Measurements from ENCODE around the gene HMGB4. TPM values are rescaled to one million over a fixed set of nuclear protein-coding genes. Genes with fewer than 3 reads are reported as not detected.

Gene HMGB4
- polyA plus RNA-seq, 1 of the 3 experiments (the other 2 are of a cell fraction): not detected

GRCh38 chr1:33837635-33838034 is 26.2 kb upstream of the HMGB4 start:
- Histone ChIP-seq H3K27me3 (ENCODE audit: insufficient read depth) (no peaks in the 10 kb centered on the region), H3K4me1 (ENCODE audit: control insufficient read depth in 1 of 2, insufficient read depth in 2 of 2, low read depth in 1 of 2, low read length in 1 of 2) (no peaks in the 10 kb centered on the region), H3K9me2 (no peaks in the 10 kb centered on the region), H3K36me3 (replicated peaks in 1 of 2; ENCODE audit: control insufficient read depth in 1 of 2, insufficient read depth in 2 of 2, low read length in 1 of 2) (no peaks in the 10 kb centered on the region), H3K4me2 (no peak overlapping the region), H3K9me3 (no peaks in the 10 kb centered on the region), H4K20me1 (ENCODE audit: insufficient read depth) (no peaks in the 10 kb centered on the region), H3F3A (replicated peaks; ENCODE audit: insufficient read depth) (no peaks in the 10 kb centered on the region), H3K79me2 (ENCODE audit: insufficient read depth) (no peaks in the 10 kb centered on the region), H3K9ac (no peak overlapping the region), H2AFZ (ENCODE audit: low read depth) (no peak overlapping the region), H3K27ac (ENCODE audit: low read depth in 2 of 2, low read length in 1 of 2) (no peak overlapping the region), H3K4me3 (ENCODE audit: low read depth in 2 of 2, low read length in 1 of 2) (no peak overlapping the region)
- 49% methylated on average over 3 of the region's 3 CpGs for WGBS (ENCODE audit: low lambda C conversion rate)
- CTCF ChIA-PET: interaction anchor here (1.1 kb wide), 1 partner anchor 14 kb away, joined by 3 read pairs; no protein-coding TSS in a partner anchor
- TF ChIP-seq FOXJ3 (CRISPR knock-in tag; IDR thresholded peaks at IDR 0.05): no peak
- TF ChIP-seq RCOR1 (IDR thresholded peaks at IDR 0.05; ENCODE audit: low read length): no peak
- TF ChIP-seq TAF1 (IDR thresholded peaks at IDR 0.05; ENCODE audit: borderline replicate concordance, low read depth, low read length): no peak
- no peak for TF ChIP-seq NFIC (IDR thresholded peaks at IDR 0.05; ENCODE audit: borderline replicate concordance)
- TF ChIP-seq SMC3 (IDR thresholded peaks at IDR 0.05; ENCODE audit: low read depth, low read length): no peak
- DNase-seq: no peak
- POLR2A ChIA-PET: no interaction called here

DNA sequence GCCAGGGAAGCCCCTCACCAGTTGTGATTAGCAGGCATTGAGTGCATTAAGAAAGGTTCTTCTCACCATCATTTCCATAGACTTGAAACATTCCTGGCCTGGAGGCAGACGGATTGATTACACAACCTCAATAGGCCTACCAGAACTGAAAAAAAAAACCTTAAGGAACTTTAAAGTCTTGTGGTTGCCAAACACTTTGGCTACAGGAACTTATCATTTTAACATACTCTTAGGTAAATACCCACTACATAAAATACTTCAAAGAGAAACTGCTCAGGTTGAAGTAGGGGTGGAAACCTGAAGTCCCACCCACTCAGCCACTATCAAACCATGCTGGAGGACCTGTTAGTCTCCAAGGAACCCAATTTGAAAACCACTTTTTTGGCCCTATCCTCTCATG is 22.4 kb upstream of the HMGB4 start:
- no peaks in the 10 kb centered on the region for H3K9me3 ChIP-seq
- TF ChIP-seq JUND (IDR thresholded peaks at IDR 0.05): no peak
- no peak for TF ChIP-seq ZBTB33 (IDR thresholded peaks at IDR 0.05; ENCODE audit: borderline replicate concordance, low read depth)
- no peak for TF ChIP-seq RAD21 (IDR thresholded peaks at IDR 0.05; ENCODE audit: low read length)
- no peak for TF ChIP-seq POLR2AphosphoS5 (IDR thresholded peaks at IDR 0.05; ENCODE audit: low read depth, low read length)
- H3K79me2 ChIP-seq (ENCODE audit: insufficient read depth): no peaks in the 10 kb centered on the region
- DNase-seq: no peak
- no peak overlapping the region for H3K27ac ChIP-seq (ENCODE audit: low read depth in 2 of 2, low read length in 1 of 2)
- ChIA-PET CTCF (interaction anchor here (1.2 to 1.3 kb wide), 2 partner anchors 106 to 322 kb away, joined by 4 read pairs; no protein-coding TSS in a partner anchor), POLR2A (no interaction called here)
- no peak overlapping the region for H3K9ac ChIP-seq
- 17% methylated on average over 1 of the region's 1 CpG for WGBS (ENCODE audit: low lambda C conversion rate)
- no peaks in the 10 kb centered on the region for H3K36me3 ChIP-seq (replicated peaks in 1 of 2; ENCODE audit: control insufficient read depth in 1 of 2, insufficient read depth in 2 of 2, low read length in 1 of 2)
- H3K9me2 ChIP-seq: no peaks in the 10 kb centered on the region
- H3K4me3 ChIP-seq (ENCODE audit: low read depth in 2 of 2, low read length in 1 of 2): no peak overlapping the region
- no peak overlapping the region for H2AFZ ChIP-seq (ENCODE audit: low read depth)
- H3K4me2 ChIP-seq: no peak overlapping the region
- peaks cover 0 to 9% of the 10 kb centered on the region in 2 experiments; a peak in 1 of 4 replicates for H3K4me1 ChIP-seq (ENCODE audit: control insufficient read depth in 1 of 2, insufficient read depth in 2 of 2, low read depth in 1 of 2, low read length in 1 of 2)
- H3K27me3 ChIP-seq (ENCODE audit: insufficient read depth): no peaks in the 10 kb centered on the region
- no peaks in the 10 kb centered on the region for H3F3A ChIP-seq (replicated peaks; ENCODE audit: insufficient read depth)
- H4K20me1 ChIP-seq (ENCODE audit: insufficient read depth): no peaks in the 10 kb centered on the region

DNA sequence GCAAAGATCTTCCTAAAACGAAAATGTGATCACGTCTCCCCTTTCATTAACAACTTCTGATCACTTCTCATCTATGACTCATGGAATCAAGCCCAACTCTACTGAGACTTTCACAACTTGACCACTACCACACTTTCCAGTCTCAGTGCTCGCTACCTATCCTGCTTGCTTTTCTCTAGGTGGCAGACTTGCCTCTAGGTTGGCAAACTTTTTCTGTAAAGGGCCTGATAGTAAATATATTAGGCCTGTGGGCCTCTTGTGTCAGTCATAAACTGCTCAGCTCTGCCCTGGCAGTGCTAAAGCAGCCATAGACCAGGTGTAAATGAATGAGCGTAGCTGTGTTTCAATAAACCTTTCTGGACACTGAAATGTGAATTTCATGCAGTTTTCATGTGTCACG is 21.5 kb upstream of the HMGB4 start:
- Histone ChIP-seq H3K9ac (no peak overlapping the region), H3F3A (replicated peaks; ENCODE audit: insufficient read depth) (no peaks in the 10 kb centered on the region), H3K9me3 (no peaks in the 10 kb centered on the region), H2AFZ (ENCODE audit: low read depth) (no peak overlapping the region), H3K27ac (ENCODE audit: low read depth in 2 of 2, low read length in 1 of 2) (no peak overlapping the region), H3K36me3 (replicated peaks in 1 of 2; ENCODE audit: control insufficient read depth in 1 of 2, insufficient read depth in 2 of 2, low read length in 1 of 2) (no peaks in the 10 kb centered on the region), H3K79me2 (ENCODE audit: insufficient read depth) (no peaks in the 10 kb centered on the region), H3K4me1 (ENCODE audit: control insufficient read depth in 1 of 2, insufficient read depth in 2 of 2, low read depth in 1 of 2, low read length in 1 of 2) (peaks cover 0 to 9% of the 10 kb centered on the region in 2 experiments; a peak in 1 of 4 replicates), H3K27me3 (ENCODE audit: insufficient read depth) (no peaks in the 10 kb centered on the region), H3K9me2 (no peaks in the 10 kb centered on the region), H4K20me1 (ENCODE audit: insufficient read depth) (no peaks in the 10 kb centered on the region), H3K4me2 (no peak overlapping the region), H3K4me3 (ENCODE audit: low read depth in 2 of 2, low read length in 1 of 2) (no peak overlapping the region)
- POLR2A ChIA-PET: no interaction called here
- 31% methylated on average over 5 of the region's 5 CpGs for WGBS (ENCODE audit: low lambda C conversion rate)
- CTCF ChIA-PET: interaction anchor here (1.2 to 1.3 kb wide), 2 partner anchors 106 to 321 kb away, joined by 4 read pairs; no protein-coding TSS in a partner anchor
- no peak for DNase-seq
- TF ChIP-seq POLR2AphosphoS5 (IDR thresholded peaks at IDR 0.05; ENCODE audit: low read depth, low read length) (no peak), RAD21 (IDR thresholded peaks at IDR 0.05; ENCODE audit: low read length) (peak; percentile 31; the same call in 1 of the 2 replicates), SMC3 (IDR thresholded peaks at IDR 0.05; ENCODE audit: low read depth, low read length) (no peak)
- TF ChIP-seq, protein P1, sequence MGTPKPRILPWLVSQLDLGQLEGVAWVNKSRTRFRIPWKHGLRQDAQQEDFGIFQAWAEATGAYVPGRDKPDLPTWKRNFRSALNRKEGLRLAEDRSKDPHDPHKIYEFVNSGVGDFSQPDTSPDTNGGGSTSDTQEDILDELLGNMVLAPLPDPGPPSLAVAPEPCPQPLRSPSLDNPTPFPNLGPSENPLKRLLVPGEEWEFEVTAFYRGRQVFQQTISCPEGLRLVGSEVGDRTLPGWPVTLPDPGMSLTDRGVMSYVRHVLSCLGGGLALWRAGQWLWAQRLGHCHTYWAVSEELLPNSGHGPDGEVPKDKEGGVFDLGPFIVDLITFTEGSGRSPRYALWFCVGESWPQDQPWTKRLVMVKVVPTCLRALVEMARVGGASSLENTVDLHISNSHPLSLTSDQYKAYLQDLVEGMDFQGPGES (IDR thresholded peaks at IDR 0.05; ENCODE audit: low read depth, low read length): no peak

All from SK-N-SH (cell line).